ENCODE results near the gene SYNM. TPM values are rescaled to one million over a fixed set of nuclear protein-coding genes. Genes with fewer than 3 reads are reported as not detected.

Gene SYNM
- total RNA-seq, 1 donor from 2014 or later = 8.7 TPM

DNA sequence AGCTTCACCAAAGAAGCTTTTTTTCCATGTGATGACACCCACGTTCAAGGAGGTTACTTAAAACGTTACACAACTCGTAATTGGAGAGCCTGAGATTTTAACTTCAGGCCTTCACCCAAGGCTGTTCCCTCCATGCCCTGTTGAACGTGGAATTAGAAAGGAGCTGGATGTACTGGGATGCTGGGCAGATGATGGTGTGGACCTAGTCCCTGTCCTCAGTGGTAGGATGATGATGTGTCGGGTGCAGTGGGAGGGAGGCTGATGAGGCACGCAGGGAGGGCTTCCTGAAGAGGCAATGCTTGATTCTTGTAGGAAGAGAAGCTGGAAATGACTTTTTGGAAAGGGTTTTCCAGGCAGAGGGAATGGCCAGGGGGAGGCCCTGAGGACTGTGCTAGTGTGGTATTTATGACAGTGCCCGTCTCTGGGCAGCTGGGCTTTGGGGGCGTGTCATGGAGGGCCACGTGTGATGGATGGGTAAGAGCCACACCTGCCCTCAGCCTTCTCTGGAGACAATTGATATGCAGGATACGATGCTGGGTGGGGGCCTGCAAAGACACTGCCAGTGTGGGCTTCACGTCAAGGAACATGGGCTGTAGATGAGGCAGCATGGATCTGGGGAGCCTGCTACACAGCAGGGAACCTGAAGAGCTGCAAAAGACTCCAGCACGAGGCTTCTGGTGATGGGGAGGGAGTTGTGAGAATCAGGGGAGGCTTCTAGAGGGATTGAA, 15.3 kb downstream of the SYNM start:
- no peak for DNase-seq (ENCODE audit: extremely low read depth, low read depth, low spot score)

GRCh38 chr15:99121207-99121606, 16.3 kb downstream of the SYNM start:
- no peak for DNase-seq (ENCODE audit: extremely low read depth, low read depth, low spot score)

DNA sequence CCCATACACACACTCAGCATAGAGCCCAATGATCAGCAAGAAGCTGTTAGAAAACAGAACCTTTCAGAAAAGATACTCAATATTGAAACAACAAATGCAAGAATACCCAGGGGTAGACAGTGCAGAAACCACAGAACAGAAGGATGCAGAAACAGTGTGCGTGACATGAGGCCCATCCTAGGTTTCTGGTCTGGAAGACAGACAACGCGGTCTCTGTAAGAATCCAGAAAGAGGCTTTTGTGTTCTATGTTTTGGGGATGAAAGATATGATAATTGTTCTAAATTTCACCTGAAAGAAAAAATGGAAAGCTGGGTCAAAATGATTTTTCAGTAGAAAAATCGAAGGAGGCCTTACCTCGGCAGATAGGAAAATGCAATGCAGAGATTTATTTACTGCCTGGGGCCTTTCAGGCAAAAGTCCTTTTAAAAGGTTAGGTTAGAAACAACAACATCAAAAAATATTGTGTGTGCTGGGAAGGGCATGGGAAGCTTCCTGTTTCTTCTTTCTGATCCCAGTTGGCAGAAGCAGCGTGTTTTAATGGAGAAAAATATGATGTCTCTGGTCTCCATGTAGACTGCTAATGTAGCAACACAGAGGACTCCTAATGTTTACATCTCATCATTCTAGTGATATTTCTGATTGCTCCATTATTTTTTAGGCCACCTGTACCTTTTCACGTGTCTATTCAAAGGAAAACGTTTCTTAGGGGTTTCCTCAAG, 17.0 kb downstream of the SYNM start:
- no peak for DNase-seq (ENCODE audit: extremely low read depth, low read depth, low spot score)

DNA sequence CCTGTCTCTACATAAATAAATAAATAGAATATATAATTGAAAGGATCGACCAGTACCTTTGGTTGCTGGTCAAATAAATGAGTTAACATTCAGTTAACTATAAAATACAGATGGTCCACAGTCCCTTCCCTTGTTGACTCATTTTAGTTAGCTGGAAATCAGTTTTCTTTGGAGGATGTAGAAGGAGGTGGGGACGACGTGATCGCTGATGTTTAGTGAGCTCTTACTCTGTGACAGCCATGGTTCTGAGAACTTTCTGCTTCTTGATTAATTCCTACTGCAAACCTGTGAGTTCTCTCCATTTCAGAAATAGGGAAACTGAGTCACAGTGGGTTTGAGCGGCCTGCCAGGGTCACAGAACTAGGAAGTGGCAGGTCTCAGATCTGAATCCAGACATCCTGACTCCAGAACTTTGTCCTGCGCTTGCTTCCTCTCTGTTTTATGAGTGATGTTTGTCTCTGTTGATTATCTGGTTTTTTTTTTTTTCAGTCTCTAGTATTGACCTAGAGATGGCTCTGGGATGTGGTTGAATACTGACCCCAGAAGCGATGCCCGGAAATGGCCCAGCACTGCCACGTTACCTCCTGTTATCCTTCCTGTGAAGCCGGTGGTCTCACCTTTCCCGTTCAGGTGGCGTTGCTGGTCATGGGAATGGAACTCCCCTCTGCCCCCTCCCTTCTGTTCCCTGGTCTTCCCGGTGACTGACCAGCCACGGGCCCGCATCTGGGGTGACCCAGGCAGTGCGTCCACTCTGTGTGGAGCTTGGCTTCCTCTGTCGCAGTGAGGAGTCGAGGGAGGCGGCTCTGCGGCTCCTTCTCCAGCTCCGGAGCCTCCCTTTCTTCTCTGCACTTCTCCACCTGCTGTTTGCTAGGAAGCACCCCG, 18.2 kb downstream of the SYNM start:
- no peak for DNase-seq (ENCODE audit: extremely low read depth, low read depth, low spot score)

DNA sequence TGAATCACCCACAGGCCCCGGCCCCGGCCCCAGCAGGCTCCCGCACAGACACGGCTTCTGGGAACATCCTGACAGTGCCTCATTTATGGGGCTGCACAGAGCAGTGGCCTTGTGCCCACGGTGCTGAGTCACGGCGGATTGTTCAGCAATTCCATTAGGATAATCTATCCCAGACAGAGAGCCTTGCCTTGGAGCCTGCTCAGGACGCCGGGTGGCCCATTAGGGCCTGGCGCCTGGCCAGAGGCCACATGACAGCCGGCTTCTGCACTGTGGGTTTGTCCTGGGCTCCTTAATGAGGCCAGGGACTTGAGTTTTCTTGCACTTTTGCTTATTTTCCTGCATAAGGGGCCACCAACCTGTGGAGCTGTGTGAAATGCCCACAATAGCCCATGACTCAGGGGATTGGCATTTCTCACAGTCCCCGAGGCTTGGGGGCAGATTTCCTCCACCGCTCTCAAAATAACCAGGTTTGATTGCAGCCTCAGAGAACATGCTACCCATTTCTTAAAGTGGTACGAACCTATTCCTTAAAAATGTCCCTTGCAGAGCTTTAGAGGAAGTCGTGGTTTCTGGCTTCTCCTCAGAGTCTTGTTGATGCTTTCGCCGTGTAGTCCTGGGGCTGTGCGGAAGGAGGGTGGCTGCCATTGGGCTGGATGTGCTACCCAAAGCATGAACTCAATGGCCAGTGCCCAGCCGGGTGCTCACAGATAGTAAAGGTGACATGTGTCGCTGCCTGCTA, 19.0 kb downstream of the SYNM start:
- peak; percentile 92 for DNase-seq (ENCODE audit: extremely low read depth, low read depth, low spot score)

DNA sequence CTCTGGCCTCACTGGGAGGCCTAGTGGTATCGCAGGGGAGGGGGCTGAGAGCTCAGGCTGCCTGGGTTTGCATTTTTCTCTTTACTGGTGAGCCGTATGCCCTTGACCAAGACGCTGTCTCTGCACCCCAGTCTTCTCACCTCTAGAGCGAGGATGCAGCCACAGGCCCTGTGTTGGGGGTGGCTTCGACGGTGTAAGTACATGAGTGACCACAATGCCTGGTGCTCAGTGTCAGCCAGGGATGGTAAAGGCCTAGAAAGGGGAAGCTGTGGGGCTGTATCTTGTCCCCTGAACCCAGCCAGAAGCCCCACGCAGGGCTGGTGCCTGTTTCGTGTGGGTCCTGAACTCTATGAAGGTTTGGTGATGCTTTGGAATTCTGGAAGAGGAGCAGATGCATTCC, 19.8 kb downstream of the SYNM start:
- DNase-seq (ENCODE audit: extremely low read depth, low read depth, low spot score) = no peak

GRCh38 chr15:99125061-99125891, 20.4 kb downstream of the SYNM start:
- DNase-seq (ENCODE audit: extremely low read depth, low read depth, low spot score) = no peak

DNA sequence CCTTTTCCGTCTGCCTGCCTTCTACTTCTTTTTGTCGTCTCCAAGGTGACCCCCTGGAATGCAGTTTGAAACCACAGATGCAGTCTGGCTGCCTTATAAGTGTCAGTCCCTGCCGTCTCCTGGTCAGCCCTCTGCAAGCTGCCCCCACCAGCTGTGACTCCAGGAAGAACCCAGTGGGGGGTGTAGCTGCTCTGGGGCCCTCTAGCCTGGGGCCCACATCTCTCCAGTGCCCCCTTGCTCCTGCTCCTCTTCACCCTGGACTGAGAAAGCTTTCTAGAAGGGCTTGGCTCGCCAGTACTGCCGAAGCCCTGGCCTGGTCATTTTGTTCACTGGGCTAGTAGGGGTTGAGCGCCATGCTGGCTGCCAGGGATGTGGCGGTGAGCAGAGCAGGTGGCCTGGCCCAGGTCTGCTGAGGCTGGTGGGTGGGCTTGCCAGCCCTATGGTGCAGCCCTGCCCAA, 21.3 kb downstream of the SYNM start:
- no peak for DNase-seq (ENCODE audit: extremely low read depth, low read depth, low spot score)

DNA sequence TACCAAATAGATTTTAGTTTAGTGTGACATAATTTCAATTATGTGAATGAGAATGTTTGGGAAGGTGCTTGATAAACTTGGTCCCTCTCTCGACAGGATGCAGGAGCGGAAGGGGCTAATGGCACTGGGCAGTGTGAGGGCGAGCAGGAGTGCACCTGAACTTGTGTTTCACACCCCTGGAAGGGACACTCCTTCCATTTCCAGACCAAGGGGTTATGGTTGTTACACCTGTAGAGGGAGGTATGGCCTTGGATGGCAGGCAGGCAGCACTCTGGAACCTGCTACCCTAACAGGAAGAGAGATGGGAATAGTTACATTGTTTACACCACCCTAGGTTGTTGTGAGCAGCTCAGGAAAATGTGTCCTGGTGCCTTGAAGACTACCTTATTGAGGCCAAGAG, 22.1 kb downstream of the SYNM start:
- no peak for DNase-seq (ENCODE audit: extremely low read depth, low read depth, low spot score)

DNA sequence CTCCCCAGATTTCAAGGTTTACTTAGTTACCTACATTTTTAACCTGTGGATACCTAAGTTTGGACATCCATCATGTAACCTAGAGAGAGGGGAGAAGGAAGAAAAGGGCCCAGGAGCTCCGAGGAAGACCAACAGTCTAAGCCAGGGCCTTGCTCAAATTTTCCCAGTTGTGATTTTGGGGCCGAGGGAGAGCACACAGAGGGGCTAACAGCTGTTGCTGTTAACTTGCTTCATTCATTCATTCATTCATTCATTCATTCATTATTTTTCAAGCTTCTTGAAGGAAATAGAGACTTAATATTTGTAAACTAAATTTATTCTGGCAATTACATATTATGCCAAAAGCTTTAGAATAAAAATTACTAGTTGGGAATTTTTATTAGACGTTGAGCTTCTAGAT, 22.9 kb downstream of the SYNM start:
- DNase-seq (ENCODE audit: extremely low read depth, low read depth, low spot score) = no peak

DNA sequence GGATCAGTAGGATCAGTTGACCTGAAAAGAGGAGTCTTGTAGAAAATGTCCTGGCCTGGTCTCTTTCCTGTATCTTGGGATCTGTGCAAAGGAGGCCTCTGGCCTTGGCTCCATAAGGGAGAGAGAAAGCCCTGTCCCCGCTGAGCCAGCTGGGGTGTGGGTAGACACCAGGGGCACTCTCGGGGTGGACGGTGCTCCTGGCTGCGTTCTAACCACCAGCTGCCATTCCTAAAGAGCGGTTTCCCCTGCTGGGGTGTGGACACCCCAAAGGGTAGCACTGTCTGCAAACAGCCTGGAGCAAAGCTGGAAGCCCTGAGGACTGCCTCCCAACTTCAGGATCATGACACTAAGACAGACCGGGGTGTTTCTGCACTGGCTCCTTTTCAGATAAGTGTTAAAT, 23.5 kb downstream of the SYNM start:
- no peak for DNase-seq (ENCODE audit: extremely low read depth, low read depth, low spot score)

DNA sequence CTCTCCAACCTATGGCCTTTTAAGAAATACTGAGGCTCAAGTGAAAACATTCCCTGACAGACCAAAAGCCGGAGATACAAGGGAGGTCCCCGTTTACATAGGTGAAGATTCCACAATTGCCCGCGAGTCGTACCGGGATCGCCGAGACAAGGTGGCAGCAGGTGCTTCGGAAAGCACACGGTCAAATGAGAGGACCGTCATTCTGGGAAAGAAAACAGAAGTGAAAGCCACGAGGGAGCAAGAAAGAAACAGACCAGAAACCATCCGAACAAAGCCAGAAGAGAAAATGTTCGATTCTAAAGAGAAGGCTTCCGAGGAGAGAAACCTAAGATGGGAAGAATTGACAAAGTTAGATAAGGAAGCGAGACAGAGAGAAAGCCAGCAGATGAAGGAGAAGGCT, 24.8 kb downstream of the SYNM start:
- DNase-seq (ENCODE audit: extremely low read depth, low read depth, low spot score) = no peak

DNA sequence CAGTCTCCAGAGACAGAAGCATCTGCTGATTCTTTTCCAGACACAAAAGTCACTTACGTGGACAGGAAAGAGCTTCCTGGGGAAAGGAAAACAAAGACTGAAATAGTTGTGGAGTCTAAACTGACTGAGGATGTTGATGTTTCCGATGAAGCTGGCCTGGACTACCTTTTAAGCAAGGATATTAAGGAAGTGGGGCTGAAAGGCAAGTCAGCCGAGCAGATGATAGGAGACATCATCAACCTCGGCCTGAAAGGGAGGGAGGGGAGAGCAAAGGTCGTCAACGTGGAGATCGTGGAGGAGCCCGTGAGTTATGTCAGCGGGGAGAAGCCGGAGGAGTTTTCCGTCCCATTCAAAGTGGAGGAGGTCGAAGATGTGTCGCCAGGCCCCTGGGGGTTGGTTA, 25.4 kb downstream of the SYNM start:
- DNase-seq (ENCODE audit: extremely low read depth, low read depth, low spot score) = no peak

DNA sequence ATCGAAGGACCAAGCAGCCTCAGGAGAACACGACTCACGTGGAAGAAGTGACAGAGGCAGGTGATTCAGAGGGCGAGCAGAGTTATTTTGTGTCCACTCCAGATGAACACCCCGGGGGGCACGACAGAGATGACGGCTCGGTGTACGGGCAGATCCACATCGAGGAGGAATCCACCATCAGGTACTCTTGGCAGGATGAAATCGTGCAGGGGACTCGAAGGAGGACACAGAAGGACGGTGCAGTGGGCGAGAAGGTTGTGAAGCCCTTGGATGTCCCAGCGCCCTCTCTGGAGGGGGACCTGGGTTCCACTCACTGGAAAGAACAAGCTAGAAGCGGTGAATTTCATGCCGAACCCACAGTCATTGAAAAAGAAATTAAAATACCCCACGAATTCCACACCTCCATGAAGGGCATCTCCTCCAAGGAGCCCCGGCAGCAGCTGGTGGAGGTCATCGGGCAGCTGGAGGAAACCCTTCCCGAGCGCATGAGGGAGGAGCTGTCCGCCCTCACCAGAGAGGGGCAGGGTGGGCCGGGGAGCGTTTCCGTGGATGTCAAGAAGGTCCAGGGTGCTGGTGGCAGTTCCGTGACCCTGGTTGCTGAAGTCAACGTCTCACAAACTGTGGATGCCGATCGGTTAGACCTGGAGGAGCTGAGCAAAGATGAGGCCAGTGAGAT, 26.0 kb downstream of the SYNM start:
- no peak for DNase-seq (ENCODE audit: extremely low read depth, low read depth, low spot score)

- no peak for DNase-seq (ENCODE audit: extremely low read depth, low read depth, low spot score)
Observed at GRCh38 chr15:99131441-99132023, 26.7 kb downstream of the SYNM start.

GRCh38 chr15:99132122-99132521, 27.2 kb downstream of the SYNM start:
- no peak for DNase-seq (ENCODE audit: extremely low read depth, low read depth, low spot score)

GRCh38 chr15:99132634-99133287, 27.9 kb downstream of the SYNM start:
- no peak for DNase-seq (ENCODE audit: extremely low read depth, low read depth, low spot score)

DNA sequence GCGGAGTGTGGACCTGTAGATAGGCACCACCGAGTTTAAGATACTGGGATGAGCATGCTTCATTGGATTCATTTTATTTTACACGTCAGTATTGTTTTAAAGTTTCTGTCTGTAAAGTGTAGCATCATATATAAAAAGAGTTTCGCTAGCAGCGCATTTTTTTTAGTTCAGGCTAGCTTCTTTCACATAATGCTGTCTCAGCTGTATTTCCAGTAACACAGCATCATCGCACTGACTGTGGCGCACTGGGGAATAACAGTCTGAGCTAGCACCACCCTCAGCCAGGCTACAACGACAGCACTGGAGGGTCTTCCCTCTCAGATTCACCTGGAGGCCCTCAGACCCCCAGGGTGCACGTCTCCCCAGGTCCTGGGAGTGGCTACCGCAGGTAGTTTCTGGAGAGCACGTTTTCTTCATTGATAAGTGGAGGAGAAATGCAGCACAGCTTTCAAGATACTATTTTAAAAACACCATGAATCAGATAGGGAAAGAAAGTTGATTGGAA, 29.5 kb downstream of the SYNM start:
- DNase-seq (ENCODE audit: extremely low read depth, low read depth, low spot score) = no peak
